ENCODE measurements around the gene KCNT1. TPM values are rescaled to one million over a fixed set of nuclear protein-coding genes. Genes with fewer than 3 reads are reported as not detected.

Gene KCNT1
- total RNA-seq, 1 experiment from 2014 or later = not detected

DNA sequence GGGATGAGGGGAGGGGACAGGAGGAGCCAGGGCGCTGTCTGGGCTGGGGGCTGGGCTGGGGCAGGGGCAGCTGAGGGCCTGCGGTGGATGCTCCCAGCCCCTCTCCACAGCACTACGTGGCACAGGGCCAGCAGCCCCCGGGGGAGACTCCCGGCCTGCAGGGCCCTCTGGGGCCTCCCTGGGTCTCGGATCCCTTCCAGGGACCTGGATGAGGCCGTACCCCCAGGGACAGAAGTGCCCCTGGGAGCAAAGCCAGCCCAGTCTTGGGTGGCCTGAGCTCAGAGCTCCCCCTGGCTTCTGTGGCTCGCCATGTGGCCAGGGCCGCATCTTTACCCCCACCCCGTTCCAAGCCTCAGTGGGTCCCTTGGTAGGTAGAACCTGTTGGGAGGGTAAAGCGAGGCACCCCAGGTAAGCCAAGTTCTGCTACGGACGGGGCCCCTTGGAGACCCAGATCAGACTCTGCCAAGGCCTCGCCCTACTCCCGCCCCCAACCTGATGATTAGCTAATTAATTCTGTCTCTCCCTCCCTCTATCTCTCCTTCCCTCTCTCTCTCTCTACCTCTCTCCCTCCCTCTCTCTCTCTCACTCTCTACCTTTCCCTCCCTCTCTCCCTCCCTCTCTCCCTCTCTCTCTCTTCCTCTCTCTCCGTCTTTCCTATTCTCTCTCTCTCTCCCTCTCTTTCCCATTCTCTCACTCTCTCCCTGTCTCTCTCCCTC is 24.3 kb downstream of the KCNT1 start:
- peak; percentile 16 for DNase-seq (ENCODE audit: low spot score)

GRCh38 chr9:135727257-135727875 is 25.4 kb downstream of the KCNT1 start:
- DNase-seq (ENCODE audit: low spot score) = no peak

- DNase-seq (ENCODE audit: low spot score) = no peak
Observed at GRCh38 chr9:135728436-135729110, 26.6 kb downstream of the KCNT1 start.

DNA sequence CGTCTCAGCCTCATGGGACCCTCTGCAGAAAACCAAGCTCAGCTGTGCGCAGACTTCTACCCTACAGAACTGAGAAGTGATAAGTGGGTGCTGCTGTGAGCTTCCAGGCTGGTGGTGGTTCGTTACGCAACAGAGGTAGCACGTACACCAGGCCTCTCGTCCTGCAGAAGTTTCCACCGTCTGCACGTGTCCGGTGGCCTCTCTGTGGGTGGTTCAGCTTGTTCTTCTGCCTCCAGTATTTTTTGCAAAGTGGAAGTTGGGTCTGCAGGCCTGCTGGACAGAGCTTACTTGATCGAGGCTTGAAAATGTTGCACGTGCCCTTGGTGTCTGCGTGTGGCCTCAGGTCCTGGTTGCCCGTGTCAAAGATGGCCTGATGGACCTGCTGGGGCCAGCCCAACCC is 27.5 kb downstream of the KCNT1 start:
- no peak for DNase-seq (ENCODE audit: low spot score)

DNA sequence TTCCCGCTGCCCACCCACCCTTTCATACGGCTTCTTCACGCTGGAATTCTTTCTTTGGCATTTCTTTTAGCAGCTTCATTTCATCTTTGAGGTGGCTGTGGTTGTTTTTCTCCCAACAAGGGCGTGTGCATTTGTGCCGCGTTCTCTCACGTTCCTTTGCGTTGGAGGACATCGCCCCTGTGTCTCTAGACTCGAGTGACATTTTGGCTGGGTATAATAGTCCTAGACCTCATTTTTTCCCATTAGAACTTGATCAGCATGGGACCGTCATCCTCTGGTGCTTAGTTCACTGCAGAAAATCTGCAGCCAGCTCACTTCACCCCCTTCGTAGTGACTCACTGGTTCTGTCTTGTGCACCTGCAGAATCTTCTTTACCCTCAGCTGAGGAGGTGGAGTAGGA is 29.5 kb downstream of the KCNT1 start:
- no peak for DNase-seq (ENCODE audit: low spot score)

- DNase-seq (ENCODE audit: low spot score) = no peak
Observed at GRCh38 chr9:135732569-135733257, 30.7 kb downstream of the KCNT1 start.

- no peak for DNase-seq (ENCODE audit: low spot score)
Observed at GRCh38 chr9:135734616-135735144, 32.7 kb downstream of the KCNT1 start.

DNA sequence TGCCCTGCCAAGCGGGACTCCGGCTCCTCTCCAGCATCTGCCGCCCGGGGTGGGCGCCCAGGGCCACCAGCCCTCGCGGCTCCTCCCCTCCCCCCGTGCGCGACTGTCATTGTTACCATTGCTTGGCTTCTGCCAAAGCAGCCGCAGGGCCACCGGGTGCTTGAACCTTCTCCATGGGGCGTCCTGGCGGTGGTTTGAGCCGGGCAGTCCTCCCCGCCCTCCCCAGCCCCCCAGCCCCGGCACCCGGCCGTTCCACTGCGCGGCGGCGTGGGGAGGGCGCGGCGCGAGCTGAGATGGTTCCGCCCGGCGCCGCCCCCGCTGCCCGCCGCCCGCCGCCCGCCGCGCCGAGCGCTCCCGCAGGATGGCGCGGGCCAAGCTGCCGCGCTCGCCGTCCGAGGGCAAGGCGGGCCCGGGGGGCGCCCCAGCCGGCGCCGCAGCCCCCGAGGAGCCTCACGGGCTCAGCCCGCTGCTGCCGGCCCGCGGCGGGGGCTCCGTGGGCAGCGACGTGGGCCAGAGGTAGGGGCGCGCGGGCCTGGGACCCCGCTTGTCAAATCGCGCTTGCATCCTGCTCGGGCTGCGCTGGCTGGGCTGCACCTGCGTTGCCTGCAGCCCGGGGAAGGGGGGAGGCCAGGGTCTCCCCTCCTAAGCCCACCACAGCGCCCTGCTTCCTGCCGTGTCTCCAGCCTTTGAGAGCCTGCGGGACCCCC is 34.4 kb downstream of the KCNT1 start:
- DNase-seq (ENCODE audit: low spot score) = no peak

GRCh38 chr9:135736979-135737839 is 35.2 kb downstream of the KCNT1 start:
- no peak for DNase-seq (ENCODE audit: low spot score)

GRCh38 chr9:135737840-135738521 is 36.0 kb downstream of the KCNT1 start:
- no peak for DNase-seq (ENCODE audit: low spot score)

- no peak for DNase-seq (ENCODE audit: low spot score)
Observed at GRCh38 chr9:135739271-135740220, 37.6 kb downstream of the KCNT1 start.

DNA sequence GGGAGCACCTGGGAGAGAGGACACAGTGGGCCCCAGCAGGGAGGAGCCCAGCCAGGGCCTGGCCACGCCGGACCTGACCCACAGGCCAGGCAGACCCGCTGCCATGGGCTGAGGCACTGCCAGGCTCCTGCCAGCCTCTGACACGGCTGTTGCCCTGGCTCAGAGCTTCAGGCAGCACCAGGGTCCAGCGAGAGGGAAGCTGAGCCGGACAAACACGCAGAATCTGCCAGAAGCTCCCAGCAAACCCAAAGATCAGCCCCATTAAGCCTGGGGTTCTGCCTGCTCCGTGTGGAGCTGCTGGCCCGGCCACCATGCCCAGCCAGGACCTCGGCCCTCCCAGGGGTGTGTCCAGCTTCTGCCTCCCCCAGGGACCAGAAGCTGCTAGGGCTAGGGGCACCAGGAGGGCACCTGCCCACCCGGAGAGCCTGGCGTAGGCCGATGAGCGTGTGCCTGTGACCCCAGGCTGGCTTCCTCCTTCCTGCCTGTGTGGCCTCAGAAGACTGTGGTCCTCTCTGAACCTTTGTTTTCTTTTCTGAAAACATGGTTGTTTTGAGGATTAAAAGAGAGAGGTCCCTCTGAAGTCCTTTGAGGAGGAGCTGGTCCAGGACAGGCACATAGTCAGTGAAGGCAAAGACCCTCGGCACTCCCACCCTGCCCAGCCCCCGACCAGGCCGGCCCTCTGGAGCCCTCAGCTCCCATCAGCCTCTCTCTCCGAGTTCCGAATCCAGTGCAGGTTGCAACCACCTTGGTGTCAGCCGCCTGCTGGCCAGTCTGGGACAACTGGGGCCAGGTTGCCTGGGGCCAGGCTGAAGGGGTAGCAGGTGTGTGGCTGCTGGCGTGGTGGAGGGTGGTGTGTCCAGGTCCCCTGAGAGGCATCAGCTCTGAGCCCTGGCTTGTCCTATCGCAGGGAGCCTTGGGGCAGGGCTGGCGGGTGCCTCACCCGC is 39.6 kb downstream of the KCNT1 start:
- no peak for DNase-seq (ENCODE audit: low spot score)

DNA sequence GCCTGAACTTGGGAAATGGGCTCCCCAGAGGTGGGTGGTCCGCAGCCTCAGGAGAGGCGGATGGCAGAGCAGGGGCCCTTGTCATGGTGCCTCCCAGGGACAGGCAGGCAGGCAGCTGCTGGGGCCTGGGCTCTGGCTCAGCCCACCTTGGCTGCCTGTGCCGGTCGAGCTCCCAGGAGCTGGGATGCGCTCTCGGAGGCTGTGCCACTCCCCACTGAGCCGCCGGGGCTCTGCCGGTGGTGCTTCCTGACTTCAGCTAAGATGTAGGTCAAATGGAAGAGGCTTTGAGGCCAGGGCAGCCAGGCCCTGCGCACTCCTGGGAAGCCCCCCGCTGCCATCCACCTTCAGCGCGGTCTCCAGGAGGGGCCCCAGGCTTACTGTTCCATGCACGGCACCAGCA is 41.0 kb downstream of the KCNT1 start:
- no peak for DNase-seq (ENCODE audit: low spot score)

GRCh38 chr9:135743546-135744332 is 41.8 kb downstream of the KCNT1 start:
- DNase-seq (ENCODE audit: low spot score) = no peak

DNA sequence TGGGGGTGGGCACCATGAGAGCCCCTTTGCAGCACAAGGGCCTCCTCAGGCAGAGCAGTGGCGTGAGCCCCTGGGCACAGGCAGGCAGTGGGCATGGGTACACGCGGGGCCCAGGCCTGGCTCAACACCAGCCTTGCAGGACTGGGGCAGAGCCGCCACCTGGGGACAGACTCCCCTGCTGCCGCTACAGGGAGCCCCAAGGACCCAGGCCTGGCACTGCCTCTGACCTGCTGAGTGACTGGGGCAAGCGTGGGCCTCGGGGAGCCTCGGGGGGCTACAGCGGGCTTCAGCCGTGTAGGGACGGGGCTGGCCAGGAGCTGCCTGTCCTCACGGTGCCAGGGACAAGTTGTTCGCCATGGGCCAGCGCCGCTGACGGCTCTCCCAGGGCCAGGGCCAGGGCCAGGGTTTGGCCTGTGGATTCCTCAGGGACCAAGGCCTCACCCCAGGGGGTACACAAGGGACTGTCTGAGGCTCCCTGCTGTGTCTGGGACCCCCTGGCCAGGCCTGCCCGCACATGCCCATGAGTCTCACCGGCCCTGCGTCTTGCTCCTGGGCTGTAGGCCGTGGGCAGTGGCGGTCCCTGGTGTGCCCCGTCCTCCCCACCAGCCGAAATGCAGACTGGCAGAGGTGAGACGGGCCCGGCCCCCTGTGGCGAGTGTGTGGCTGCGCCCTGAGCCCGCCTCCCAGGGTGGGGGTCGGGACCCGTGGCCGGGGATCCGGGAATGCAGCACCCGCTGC is 42.5 kb downstream of the KCNT1 start:
- DNase-seq (ENCODE audit: low spot score) = no peak

DNA sequence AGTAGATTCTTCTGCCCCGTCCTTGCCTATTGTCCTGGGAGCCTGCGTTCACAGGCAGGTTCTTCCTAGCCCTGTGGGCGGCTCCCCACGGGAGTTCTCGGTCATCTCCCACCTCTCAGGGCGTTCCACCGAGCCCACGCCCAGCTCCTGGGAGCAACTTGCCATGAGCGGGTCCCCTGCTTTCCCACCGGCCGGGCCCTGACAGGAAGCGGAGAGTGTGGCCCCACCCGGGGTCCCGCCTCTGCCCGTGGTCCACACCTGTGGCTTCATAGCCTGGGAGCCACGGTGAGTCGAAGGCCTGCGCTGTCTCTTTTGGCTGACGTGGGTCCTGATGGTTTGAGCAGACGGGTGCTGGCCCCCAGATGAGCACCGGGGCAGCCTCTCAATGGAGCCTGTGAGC is 43.2 kb downstream of the KCNT1 start:
- no peak for DNase-seq (ENCODE audit: low spot score)

Data from HT-29 (cell line).